HepG2 (cell line): ENCODE results near the gene FAM83G. TPM values are rescaled to one million over a fixed set of nuclear protein-coding genes. Genes with fewer than 3 reads are reported as not detected.

ENCODE experiments used
- ARNTL ChIP-seq: sonication (generic); formaldehyde crosslinking; IDR thresholded peaks from 2 replicates; pipeline ENCODE4 v1.4.0; 2020; ENCODE audit warnings: mild to moderate bottlenecking, missing genetic modification reagents
- BCL6 ChIP-seq: IDR thresholded peaks from 2 replicates; pipeline ENCODE4 v1.6.1; 2016; ENCODE audit warnings: missing genetic modification reagents, missing compliant biosample characterization
- CEBPG ChIP-seq: IDR thresholded peaks from 2 replicates; pipeline ENCODE4 v1.6.1; 2016
- DRAP1 ChIP-seq: IDR thresholded peaks from 2 replicates; pipeline ENCODE4 v1.6.1; 2016; ENCODE audit warnings: missing genetic modification reagents, missing compliant biosample characterization
- GABPB1 ChIP-seq: IDR thresholded peaks from 2 replicates; pipeline ENCODE4 v1.6.1; 2016; ENCODE audit warnings: mild to moderate bottlenecking, missing genetic modification reagents, moderate library complexity, missing compliant biosample characterization
- NFIC ChIP-seq: IDR thresholded peaks from 2 replicates; pipeline ENCODE4 v1.6.1; 2012; ENCODE audit warnings: mild to moderate bottlenecking, low read length, inconsistent platforms
- POGK ChIP-seq: sonication (generic); formaldehyde crosslinking; conservative IDR thresholded peaks from 2 replicates; pipeline ENCODE4 v1.8.0; 2022; ENCODE audit warnings: mild to moderate bottlenecking, moderate library complexity, missing genetic modification reagents
- PRMT3 ChIP-seq: sonication (generic); formaldehyde crosslinking; IDR thresholded peaks from 2 replicates; pipeline ENCODE4 v1.8.1; 2022; ENCODE audit warnings: low read depth, mild to moderate bottlenecking, moderate library complexity, missing genetic modification reagents, borderline replicate concordance
- RORA ChIP-seq: sonication (generic); formaldehyde crosslinking; IDR thresholded peaks from 2 replicates; pipeline ENCODE4 v1.5.0; 2020; ENCODE audit warnings: mild to moderate bottlenecking, missing genetic modification reagents, moderate library complexity
- SNRNP70 ChIP-seq: fragments of 200-400 bp; formaldehyde crosslinking; IDR thresholded peaks from 2 replicates; pipeline ENCODE4 v1.6.1; 2017; ENCODE audit warnings: mild to moderate bottlenecking, low read depth, low read length, moderate library complexity
- SOX13 ChIP-seq, 3 experiments: fragments of 450-650 bp in 1 of 3; sonication (generic) in 1 of 3; formaldehyde crosslinking in 1 of 3; IDR thresholded peaks in 2 of 3; conservative IDR thresholded peaks in 1 of 3; 2 replicates each; pipeline versions ENCODE4 v1.5.0 to v1.6.1; 2016 to 2020; ENCODE audit warnings: antibody characterized with exemption in 1 of 3, mild to moderate bottlenecking in 1 of 3, missing compliant biosample characterization in 1 of 3, missing genetic modification reagents in 1 of 3, moderate library complexity in 1 of 3
- SOX6 ChIP-seq, 2 experiments: fragments of 450-650 bp in 1 of 2; sonication (generic) in 1 of 2; formaldehyde crosslinking in 1 of 2; IDR thresholded peaks; 2 replicates each; pipeline versions ENCODE4 v1.4.0 to v1.6.1; 2017 to 2020; ENCODE audit warnings: antibody characterized with exemption in 1 of 2, mild to moderate bottlenecking in 1 of 2, missing genetic modification reagents in 1 of 2
- SP1 ChIP-seq, 2 experiments: fragments of 450-650 bp in 1 of 2; sonication (generic) in 1 of 2; formaldehyde crosslinking in 1 of 2; IDR thresholded peaks; 2 replicates each; pipeline versions ENCODE4 v1.4.0 to v1.6.1; 2016 to 2020; ENCODE audit warnings: missing genetic modification reagents in 1 of 2
- ZBTB33 ChIP-seq: sonication (generic); formaldehyde crosslinking; IDR thresholded peaks from 2 replicates; pipeline ENCODE4 v1.4.0; 2020; ENCODE audit warnings: missing genetic modification reagents
- ZNF143 ChIP-seq: sonication (generic); formaldehyde crosslinking; IDR thresholded peaks from 2 replicates; pipeline ENCODE4 v1.4.0; 2020; ENCODE audit warnings: missing genetic modification reagents
- ZNF3 ChIP-seq: IDR thresholded peaks from 2 replicates; pipeline ENCODE4 v1.7.0; 2017; ENCODE audit warnings: inconsistent platforms
- ZNF350 ChIP-seq: sonication (generic); formaldehyde crosslinking; IDR thresholded peaks from 2 replicates; pipeline ENCODE4 v1.4.0; 2020; ENCODE audit warnings: mild to moderate bottlenecking, low read depth, missing genetic modification reagents, borderline replicate concordance
- ZNF362 ChIP-seq: sonication (generic); formaldehyde crosslinking; IDR thresholded peaks from 2 replicates; pipeline ENCODE4 v1.4.0; 2020; ENCODE audit warnings: missing genetic modification reagents, mild to moderate bottlenecking, borderline replicate concordance
- ZNF788 ChIP-seq: sonication (generic); formaldehyde crosslinking; IDR thresholded peaks from 2 replicates; pipeline ENCODE4 v1.5.0; 2020; ENCODE audit warnings: mild to moderate bottlenecking, missing genetic modification reagents, borderline replicate concordance
- ZSCAN9 ChIP-seq: IDR thresholded peaks from 2 replicates; pipeline ENCODE4 v1.6.1; 2016; ENCODE audit warnings: borderline replicate concordance
- ZUFSP ChIP-seq: sonication (generic); formaldehyde crosslinking; IDR thresholded peaks from 2 replicates; pipeline ENCODE4 v1.9.0; 2021; ENCODE audit warnings: missing genetic modification reagents, mild to moderate bottlenecking, borderline replicate concordance
- polyA plus RNA-seq, 8 experiments: library from polyadenylated mRNA; depleted of rRNA in 3 of 8; stranded (reverse) in 7 of 8; unstranded in 1 of 8; fragments of >200 nt; fragmentation: Illumina TruSeq in 4 of 8; extraction: Trizol in 4 of 8; gene quantifications; 2 replicates each; pipeline versions ENCODE4 v1.2.1 to v1.2.3, GENCODE V29; 2011 to 2016; ENCODE audit warnings: low read depth in 4 of 8, missing spikeins in 1 of 8, mixed read lengths in 1 of 8; ENCODE audit not compliant: insufficient read depth in 1 of 8
- total RNA-seq, 5 experiments: library from RNA; depleted of rRNA; stranded (reverse); fragments of >200 nt; fragmentation: Illumina TruSeq; extraction: Trizol; gene quantifications; 2 replicates each; pipeline ENCODE4 v1.2.3, GENCODE V29; 2016; ENCODE audit warnings: low read depth in 1 of 5

Gene FAM83G
- total and polyA plus RNA-seq, 2 of the 13 experiments (the other 11 are each of a cell fraction or from before 2014, with no cell fraction given), result 13.7 to 18.6 TPM

- 0 out of 2 replicates have a peak, but pooled peaks have one; percentile 7 for TF ChIP-seq ZBTB33 (CRISPR knock-in tag)
- TF ChIP-seq SNRNP70, result no peak
- 0 out of 2 replicates have a peak, but pooled peaks have one; percentile 67 for TF ChIP-seq NFIC
- TF ChIP-seq ZNF362 (CRISPR knock-in tag), result peak; percentile 96
- peak; percentile 81 for TF ChIP-seq ZNF3
- TF ChIP-seq DRAP1 (CRISPR knock-in tag), result peak; percentile 27; the same call in 1 of the 2 replicates
- TF ChIP-seq POGK (CRISPR knock-in tag), result 0 out of 2 replicates have a peak, but pooled peaks have one; percentile 36
- TF ChIP-seq PRMT3 (CRISPR knock-in tag), result no peak
- peak; percentile 21; the same call in 1 of the 2 replicates for TF ChIP-seq ZSCAN9 (CRISPR knock-in tag)
- TF ChIP-seq SOX6 (IDR thresholded peaks at IDR 0.05), result no peak
- peak; percentile 90 for TF ChIP-seq SOX6 (CRISPR knock-in tag; IDR thresholded peaks at IDR 0.05)
- TF ChIP-seq ZNF788, result peak; percentile 74; the same call in 1 of the 2 replicates
- TF ChIP-seq SOX13 (IDR thresholded peaks at IDR 0.05), result peak; percentile 66; the same call in 1 of the 2 replicates
- TF ChIP-seq SOX13 (CRISPR knock-in tag; conservative IDR thresholded peaks at IDR 0.05 in 1 of 2, IDR thresholded peaks at IDR 0.05 in 1 of 2), result peak in 1 of 2 experiments; percentile 89; a peak in 2 of 4 replicates
- TF ChIP-seq ARNTL (CRISPR knock-in tag), result peak; percentile 60; the same call in 1 of the 2 replicates
- TF ChIP-seq SP1 (IDR thresholded peaks at IDR 0.05), result no peak
- no peak for TF ChIP-seq SP1 (CRISPR knock-in tag; IDR thresholded peaks at IDR 0.05)
- TF ChIP-seq CEBPG (CRISPR knock-in tag), result peak; percentile 95
- no peak for TF ChIP-seq ZNF143 (CRISPR knock-in tag)
- TF ChIP-seq BCL6 (CRISPR knock-in tag), result peak; percentile 83
- no peak for TF ChIP-seq ZUFSP (CRISPR knock-in tag)
- peak; percentile 33; the same call in 1 of the 2 replicates for TF ChIP-seq ZNF350 (CRISPR knock-in tag)
- 0 out of 2 replicates have a peak, but pooled peaks have one; percentile 73 for TF ChIP-seq RORA
- peak; percentile 47 for TF ChIP-seq GABPB1 (CRISPR knock-in tag)
These were observed 1.3 kb upstream of the FAM83G start (continued) for GRCh38 chr17:19005789-19006430.
